Suprapubic skin (tissue), 4 donors: ENCODE data around the gene KRTAP10-5. TPM values are rescaled to one million over a fixed set of nuclear protein-coding genes. Genes with fewer than 3 reads are reported as not detected.

Source experiments
- DNase-seq, 2 donors: peaks; one replicate each; pipeline ENCODE4 v3.0.0-alpha.2; 2019; ENCODE audit warnings: low spot score in 2 of 2
- H3K27ac ChIP-seq: fragments of 200-600 bp; sonication (generic); one replicate; pipeline ENCODE4 v1.5.1; 2019
- H3K27me3 ChIP-seq: fragments of 200-600 bp; sonication (generic); one replicate; pipeline ENCODE4 v1.5.1; 2019
- H3K36me3 ChIP-seq: fragments of 200-600 bp; sonication (generic); one replicate; pipeline ENCODE4 v1.5.1; 2019
- H3K4me1 ChIP-seq: fragments of 200-600 bp; sonication (generic); one replicate; pipeline ENCODE4 v1.5.1; 2019
- H3K4me3 ChIP-seq: fragments of 200-600 bp; sonication (generic); one replicate; pipeline ENCODE4 v1.5.1; 2019; ENCODE audit warnings: mild to moderate bottlenecking
- H3K9me3 ChIP-seq: fragments of 200-600 bp; sonication (generic); one replicate; pipeline ENCODE4 v1.5.1; 2019
- EP300 ChIP-seq: sonication (generic); formaldehyde crosslinking; IDR thresholded peaks from one replicate; pipeline ENCODE4 v1.6.1; 2017; ENCODE audit warnings: antibody characterized with exemption
- POLR2A ChIP-seq, 2 donors: fragments of 450-650 bp; IDR thresholded peaks; one replicate each; pipeline ENCODE4 v1.6.1; 2017; ENCODE audit warnings: antibody characterized with exemption in 2 of 2, mild to moderate bottlenecking in 2 of 2, moderate library complexity in 2 of 2
- POLR2AphosphoS5 ChIP-seq, 3 donors: sonication (generic); formaldehyde crosslinking; IDR thresholded peaks; one replicate each; pipeline ENCODE4 v1.6.1; 2017; ENCODE audit warnings: antibody characterized with exemption in 3 of 3
- WGBS: methylation state at CpG from one replicate; pipeline ENCODE4 v1.1.5; 2018; 5-methylcytosine and 5-hydroxymethylcytosine counted together
- total RNA-seq, 4 donors: library from RNA; depleted of rRNA; stranded (reverse); fragments of >200 nt; gene quantifications; one replicate each; pipeline ENCODE4 v1.1.0, GENCODE V29; 2016
- TF ChIP-seq, protein P1 (sequence below), 2 donors: fragments of 200-600 bp in 1 of 2; fragments of 450-650 bp in 1 of 2; sonication (generic) in 1 of 2; IDR thresholded peaks; one replicate each; pipeline ENCODE4 v1.5.1; 2016 to 2019; ENCODE audit warnings: antibody characterized with exemption in 2 of 2, mild to moderate bottlenecking in 1 of 2, moderate library complexity in 1 of 2

Gene KRTAP10-5
- total RNA-seq, 4 donors from 2014 or later: 0.76 to 11.1 (median 1.7) TPM; not detected in 1

GRCh38 chr21:44609193-44609592, 28.8 kb upstream of the KRTAP10-5 start:
- DNase-seq: no peak
- no peak overlapping the region for H3K4me3 ChIP-seq
- TF ChIP-seq, protein P1, sequence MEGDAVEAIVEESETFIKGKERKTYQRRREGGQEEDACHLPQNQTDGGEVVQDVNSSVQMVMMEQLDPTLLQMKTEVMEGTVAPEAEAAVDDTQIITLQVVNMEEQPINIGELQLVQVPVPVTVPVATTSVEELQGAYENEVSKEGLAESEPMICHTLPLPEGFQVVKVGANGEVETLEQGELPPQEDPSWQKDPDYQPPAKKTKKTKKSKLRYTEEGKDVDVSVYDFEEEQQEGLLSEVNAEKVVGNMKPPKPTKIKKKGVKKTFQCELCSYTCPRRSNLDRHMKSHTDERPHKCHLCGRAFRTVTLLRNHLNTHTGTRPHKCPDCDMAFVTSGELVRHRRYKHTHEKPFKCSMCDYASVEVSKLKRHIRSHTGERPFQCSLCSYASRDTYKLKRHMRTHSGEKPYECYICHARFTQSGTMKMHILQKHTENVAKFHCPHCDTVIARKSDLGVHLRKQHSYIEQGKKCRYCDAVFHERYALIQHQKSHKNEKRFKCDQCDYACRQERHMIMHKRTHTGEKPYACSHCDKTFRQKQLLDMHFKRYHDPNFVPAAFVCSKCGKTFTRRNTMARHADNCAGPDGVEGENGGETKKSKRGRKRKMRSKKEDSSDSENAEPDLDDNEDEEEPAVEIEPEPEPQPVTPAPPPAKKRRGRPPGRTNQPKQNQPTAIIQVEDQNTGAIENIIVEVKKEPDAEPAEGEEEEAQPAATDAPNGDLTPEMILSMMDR (IDR thresholded peaks at IDR 0.05): no peak
- no peak for TF ChIP-seq POLR2AphosphoS5 (IDR thresholded peaks at IDR 0.05)
- no peak for TF ChIP-seq POLR2A (IDR thresholded peaks at IDR 0.05)
- no peak for TF ChIP-seq EP300
- no peaks in the 10 kb centered on the region for H3K4me1 ChIP-seq
- H3K9me3 ChIP-seq: peaks cover 11% of the 10 kb centered on the region
- no peaks in the 10 kb centered on the region for H3K36me3 ChIP-seq
- H3K27ac ChIP-seq: no peak overlapping the region
- H3K27me3 ChIP-seq: peaks cover 29% of the 10 kb centered on the region

DNA sequence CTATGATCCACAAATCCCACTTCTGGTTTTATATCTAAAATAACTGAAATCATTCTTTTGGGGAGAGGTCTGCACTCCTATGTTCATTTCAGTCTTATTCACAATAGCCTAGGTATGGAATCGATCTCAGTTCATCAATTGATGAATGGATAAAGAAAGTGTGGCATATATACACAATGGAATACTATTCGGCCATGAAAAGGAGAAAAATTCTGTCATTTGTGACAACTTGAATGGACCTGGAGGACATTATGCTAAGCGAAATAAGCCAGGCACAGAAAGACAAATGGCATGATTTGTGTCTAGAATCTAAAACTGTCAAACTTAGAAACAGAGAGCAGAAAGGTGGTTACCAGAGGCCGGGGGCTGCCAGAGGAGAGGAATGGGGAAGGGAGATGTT, 26.1 kb upstream of the KRTAP10-5 start:
- Histone ChIP-seq H3K4me3 (no peak overlapping the region), H3K9me3 (peaks cover 11% of the 10 kb centered on the region), H3K27ac (no peak overlapping the region), H3K27me3 (peaks cover 32% of the 10 kb centered on the region), H3K36me3 (no peaks in the 10 kb centered on the region), H3K4me1 (no peaks in the 10 kb centered on the region)
- no peak for TF ChIP-seq POLR2A (IDR thresholded peaks at IDR 0.05)
- TF ChIP-seq, protein P1 (IDR thresholded peaks at IDR 0.05): no peak
- no peak for TF ChIP-seq POLR2AphosphoS5 (IDR thresholded peaks at IDR 0.05)
- no peak for TF ChIP-seq EP300
- WGBS: 87% methylated on average over 4 of the region's 4 CpGs
- DNase-seq: peak in 1 of 2 donors; percentile 18

DNA sequence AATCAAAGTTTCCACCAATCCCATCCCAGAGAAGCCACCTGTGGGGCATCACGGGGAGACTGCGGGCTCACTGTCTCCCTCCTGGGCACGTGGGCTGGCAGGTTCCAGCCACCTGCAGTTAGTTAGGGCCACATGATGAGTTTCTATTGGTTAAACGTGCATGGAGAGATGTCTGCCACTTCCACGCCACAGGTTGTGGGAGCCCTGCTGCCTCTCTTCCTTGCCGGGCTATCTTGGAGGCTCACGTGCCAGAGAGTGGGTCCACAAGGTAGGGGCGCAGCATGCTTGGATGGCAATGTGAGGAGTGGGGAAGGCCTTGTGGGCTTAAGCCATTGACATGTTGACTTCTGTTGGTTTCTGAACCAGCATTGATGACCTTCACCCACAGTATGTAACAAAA, 23.5 kb upstream of the KRTAP10-5 start:
- no peaks in the 10 kb centered on the region for H3K36me3 ChIP-seq
- peak in 1 of 2 donors; percentile 40 for DNase-seq
- peaks cover under 1% of the 10 kb centered on the region for H3K9me3 ChIP-seq
- no peaks in the 10 kb centered on the region for H3K4me1 ChIP-seq
- no peak overlapping the region for H3K4me3 ChIP-seq
- no peak overlapping the region for H3K27ac ChIP-seq
- H3K27me3 ChIP-seq: peaks cover 48% of the 10 kb centered on the region
- TF ChIP-seq POLR2A (IDR thresholded peaks at IDR 0.05) (no peak), EP300 (no peak), POLR2AphosphoS5 (IDR thresholded peaks at IDR 0.05) (no peak)
- TF ChIP-seq, protein P1 (IDR thresholded peaks at IDR 0.05): no peak
- WGBS: 92% methylated on average over 8 of the region's 8 CpGs

- H3K27ac ChIP-seq: no peak overlapping the region
- H3K4me3 ChIP-seq: no peak overlapping the region
- no peaks in the 10 kb centered on the region for H3K4me1 ChIP-seq
- peaks cover 49% of the 10 kb centered on the region for H3K27me3 ChIP-seq
- H3K9me3 ChIP-seq: no peaks in the 10 kb centered on the region
- H3K36me3 ChIP-seq: no peaks in the 10 kb centered on the region
- 74% methylated on average over 8 of the region's 17 CpGs for WGBS
- DNase-seq: peak in 1 of 2 donors; percentile 67
- TF ChIP-seq POLR2A (IDR thresholded peaks at IDR 0.05) (no peak), EP300 (no peak), POLR2AphosphoS5 (IDR thresholded peaks at IDR 0.05) (no peak)
- TF ChIP-seq, protein P1 (IDR thresholded peaks at IDR 0.05): no peak
Observed at GRCh38 chr21:44603109-44603875, 22.9 kb upstream of the KRTAP10-5 start.

DNA sequence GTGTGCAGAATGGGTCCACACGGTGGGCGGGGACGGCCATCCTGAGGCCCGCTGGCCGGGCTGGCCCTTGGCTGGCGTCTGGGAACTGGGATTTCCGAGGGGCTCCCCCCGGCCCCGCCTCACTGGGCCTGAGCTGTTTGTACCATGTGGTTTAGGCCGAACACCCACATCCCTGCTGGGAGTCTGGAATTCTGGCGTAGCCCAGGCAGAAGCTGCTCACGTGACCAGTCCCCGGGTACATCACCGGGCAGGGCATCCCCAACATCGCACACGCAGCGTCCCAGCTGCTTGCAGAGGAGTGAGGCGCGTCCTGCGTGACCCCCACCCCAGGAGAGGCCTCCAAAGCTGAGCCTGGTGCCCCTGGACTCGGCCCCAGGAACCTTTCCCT, 22.1 kb upstream of the KRTAP10-5 start:
- WGBS: no CpG with 5 or more reads among the region's 21 CpGs
- H3K4me3 ChIP-seq: no peak overlapping the region
- no peak overlapping the region for H3K27ac ChIP-seq
- no peaks in the 10 kb centered on the region for H3K9me3 ChIP-seq
- DNase-seq: no peak
- H3K4me1 ChIP-seq: no peaks in the 10 kb centered on the region
- H3K27me3 ChIP-seq: peaks cover 49% of the 10 kb centered on the region
- no peak for TF ChIP-seq EP300
- TF ChIP-seq POLR2AphosphoS5 (IDR thresholded peaks at IDR 0.05): no peak
- TF ChIP-seq POLR2A (IDR thresholded peaks at IDR 0.05): no peak
- TF ChIP-seq, protein P1 (IDR thresholded peaks at IDR 0.05): no peak
- no peaks in the 10 kb centered on the region for H3K36me3 ChIP-seq
